ENCODE data around the gene ELAPOR2.

Gene ELAPOR2

GRCh38 chr7:87057210-87057609 is 2.2 kb downstream of the ELAPOR2 start:
- Histone ChIP-seq H3K9me3 (ENCODE audit: insufficient read depth, low read depth, low read length) (no peaks in the 10 kb centered on the region), H3K27me3 (ENCODE audit: insufficient read depth, low read length) (peaks cover 4% of the 10 kb centered on the region), H3K18ac (ENCODE audit: low read length) (no peak overlapping the region), H3K79me2 (ENCODE audit: control insufficient read depth, insufficient read depth, low read length, poor library complexity) (no peaks in the 10 kb centered on the region), H3K4me2 (ENCODE audit: low read length) (no peak overlapping the region), H4K91ac (ENCODE audit: low read depth, low read length) (no peak overlapping the region), H3K27ac (ENCODE audit: low read depth, low read length) (no peak overlapping the region), H3K4ac (ENCODE audit: low read depth, low read length) (no peak overlapping the region), H2BK12ac (ENCODE audit: low read length) (no peak overlapping the region), H2AK5ac (ENCODE audit: low read length) (no peak overlapping the region), H3K79me1 (ENCODE audit: low read length) (no peaks in the 10 kb centered on the region), H3K9ac (ENCODE audit: low read length) (no peak overlapping the region), H2BK120ac (ENCODE audit: insufficient read depth, low read length, poor library complexity) (no peak overlapping the region), H4K12ac (ENCODE audit: low read depth, low read length) (no peak overlapping the region), H3K23ac (ENCODE audit: low read length) (no peak overlapping the region), H4K8ac (ENCODE audit: low read depth, low read length) (no peak overlapping the region), H2BK5ac (ENCODE audit: low read depth, low read length, poor library complexity) (no peak overlapping the region), H3K14ac (ENCODE audit: low read length) (no peak overlapping the region), H3K4me3 (ENCODE audit: low read depth, low read length) (no peak overlapping the region), H2AFZ (ENCODE audit: insufficient read depth, low read length, poor library complexity) (no peak overlapping the region), H3K36me3 (ENCODE audit: control insufficient read depth in 1 of 2, insufficient read depth in 2 of 2, low read length in 2 of 2) (no peaks in the 10 kb centered on the region), H3K4me1 (ENCODE audit: control insufficient read depth in 1 of 2, insufficient read depth in 2 of 2, low read length in 2 of 2) (no peaks in the 10 kb centered on the region)
- no peak for DNase-seq
- no CpG with 5 or more reads among the region's 2 CpGs for WGBS (ENCODE audit: extremely low coverage, insufficient coverage, insufficient read length)

DNA sequence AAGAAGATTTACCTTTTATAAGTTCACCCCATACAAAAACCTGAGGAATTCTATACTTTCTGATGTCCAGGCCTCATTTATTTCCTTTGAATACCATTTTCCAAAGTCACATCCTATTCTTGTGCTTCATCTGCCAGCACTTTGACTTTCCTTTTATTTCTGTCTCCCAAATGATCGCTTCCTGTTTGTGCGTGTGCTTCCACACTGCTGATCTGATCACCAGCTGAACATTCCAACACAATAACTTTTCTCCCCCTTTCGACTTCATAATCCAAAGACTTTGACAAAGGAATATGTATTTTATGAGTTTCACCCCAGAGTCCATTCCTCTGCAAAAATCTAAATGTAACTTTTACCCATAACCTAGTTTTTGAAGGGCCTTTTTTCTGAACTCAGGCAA is 3.1 kb downstream of the ELAPOR2 start:
- no CpG with 5 or more reads among the region's 3 CpGs for WGBS (ENCODE audit: extremely low coverage, insufficient coverage, insufficient read length)
- Histone ChIP-seq H2BK120ac (ENCODE audit: insufficient read depth, low read length, poor library complexity) (no peak overlapping the region), H2BK5ac (ENCODE audit: low read depth, low read length, poor library complexity) (no peak overlapping the region), H2BK12ac (ENCODE audit: low read length) (no peak overlapping the region), H3K4me2 (ENCODE audit: low read length) (no peak overlapping the region), H3K36me3 (ENCODE audit: control insufficient read depth in 1 of 2, insufficient read depth in 2 of 2, low read length in 2 of 2) (no peaks in the 10 kb centered on the region), H3K4ac (ENCODE audit: low read depth, low read length) (no peak overlapping the region), H3K4me3 (ENCODE audit: low read depth, low read length) (no peak overlapping the region), H3K27ac (ENCODE audit: low read depth, low read length) (no peak overlapping the region), H2AFZ (ENCODE audit: insufficient read depth, low read length, poor library complexity) (no peak overlapping the region), H3K4me1 (ENCODE audit: control insufficient read depth in 1 of 2, insufficient read depth in 2 of 2, low read length in 2 of 2) (no peaks in the 10 kb centered on the region), H3K18ac (ENCODE audit: low read length) (no peak overlapping the region), H2AK5ac (ENCODE audit: low read length) (no peak overlapping the region), H3K23ac (ENCODE audit: low read length) (no peak overlapping the region), H4K12ac (ENCODE audit: low read depth, low read length) (no peak overlapping the region), H3K9ac (ENCODE audit: low read length) (no peak overlapping the region), H4K8ac (ENCODE audit: low read depth, low read length) (no peak overlapping the region), H3K79me2 (ENCODE audit: control insufficient read depth, insufficient read depth, low read length, poor library complexity) (no peaks in the 10 kb centered on the region), H3K79me1 (ENCODE audit: low read length) (no peaks in the 10 kb centered on the region), H3K27me3 (ENCODE audit: insufficient read depth, low read length) (peaks cover 4% of the 10 kb centered on the region), H4K91ac (ENCODE audit: low read depth, low read length) (no peak overlapping the region), H3K14ac (ENCODE audit: low read length) (no peak overlapping the region), H3K9me3 (ENCODE audit: insufficient read depth, low read depth, low read length) (no peaks in the 10 kb centered on the region)
- no peak for DNase-seq

DNA sequence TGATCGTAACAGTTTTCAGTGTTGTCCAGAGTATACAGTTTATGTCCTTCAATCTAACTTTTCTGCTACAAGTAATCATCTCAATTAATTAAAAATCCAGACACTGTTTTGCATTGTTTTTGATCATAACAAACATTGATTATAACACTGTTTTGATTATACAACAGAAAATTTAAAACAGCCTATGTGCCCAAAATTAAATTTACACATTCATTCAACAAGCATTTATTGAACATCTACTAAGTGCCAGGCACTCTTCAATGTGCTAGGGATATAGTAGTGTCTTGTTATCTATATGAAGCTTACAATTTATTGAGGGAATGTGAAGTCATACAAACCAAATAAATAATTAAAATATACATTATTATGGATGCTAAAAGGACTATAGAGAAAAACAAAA is 10.6 kb downstream of the ELAPOR2 start:
- H3K9me3 ChIP-seq (ENCODE audit: insufficient read depth, low read depth, low read length) = no peaks in the 10 kb centered on the region
- H3K14ac ChIP-seq (ENCODE audit: low read length) = no peak overlapping the region
- H4K12ac ChIP-seq (ENCODE audit: low read depth, low read length) = no peak overlapping the region
- H3K4me1 ChIP-seq (ENCODE audit: control insufficient read depth in 1 of 2, insufficient read depth in 2 of 2, low read length in 2 of 2) = no peaks in the 10 kb centered on the region
- H4K91ac ChIP-seq (ENCODE audit: low read depth, low read length) = no peak overlapping the region
- H3K79me2 ChIP-seq (ENCODE audit: control insufficient read depth, insufficient read depth, low read length, poor library complexity) = no peaks in the 10 kb centered on the region
- no peak overlapping the region for H2AFZ ChIP-seq (ENCODE audit: insufficient read depth, low read length, poor library complexity)
- H2AK5ac ChIP-seq (ENCODE audit: low read length) = no peak overlapping the region
- no peak overlapping the region for H3K4me2 ChIP-seq (ENCODE audit: low read length)
- H3K79me1 ChIP-seq (ENCODE audit: low read length) = no peaks in the 10 kb centered on the region
- no peak overlapping the region for H3K18ac ChIP-seq (ENCODE audit: low read length)
- H3K27me3 ChIP-seq (ENCODE audit: insufficient read depth, low read length) = no peaks in the 10 kb centered on the region
- no peak overlapping the region for H3K23ac ChIP-seq (ENCODE audit: low read length)
- no peak overlapping the region for H3K4ac ChIP-seq (ENCODE audit: low read depth, low read length)
- H3K9ac ChIP-seq (ENCODE audit: low read length) = no peak overlapping the region
- H2BK12ac ChIP-seq (ENCODE audit: low read length) = no peak overlapping the region
- H3K4me3 ChIP-seq (ENCODE audit: low read depth, low read length) = no peak overlapping the region
- H3K36me3 ChIP-seq (ENCODE audit: control insufficient read depth in 1 of 2, insufficient read depth in 2 of 2, low read length in 2 of 2) = no peaks in the 10 kb centered on the region
- H3K27ac ChIP-seq (ENCODE audit: low read depth, low read length) = no peak overlapping the region
- WGBS (ENCODE audit: extremely low coverage, insufficient coverage, insufficient read length) = no CpG with 5 or more reads among the region's 1 CpG
- H2BK120ac ChIP-seq (ENCODE audit: insufficient read depth, low read length, poor library complexity) = no peak overlapping the region
- DNase-seq = no peak
- H4K8ac ChIP-seq (ENCODE audit: low read depth, low read length) = no peak overlapping the region
- H2BK5ac ChIP-seq (ENCODE audit: low read depth, low read length, poor library complexity) = no peak overlapping the region

DNA sequence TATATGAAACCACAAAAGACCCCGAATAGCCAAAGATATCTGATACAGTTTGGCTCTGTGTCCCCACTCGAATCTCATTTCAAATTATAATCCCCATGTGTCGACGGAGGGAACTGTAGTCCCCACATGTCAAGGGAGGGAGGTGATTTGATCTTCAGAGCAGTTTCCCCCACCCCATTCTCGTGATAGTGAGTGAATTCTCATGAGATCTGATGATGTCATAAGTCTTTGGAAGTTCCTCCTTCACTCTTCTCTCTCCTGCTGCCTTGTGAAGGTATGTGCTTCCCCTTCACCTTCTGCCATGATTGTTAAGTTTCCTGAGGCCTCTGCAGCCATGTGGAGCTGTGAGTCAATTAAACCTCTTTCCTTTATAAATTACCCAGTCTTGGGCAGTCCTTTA is 13.0 kb downstream of the ELAPOR2 start:
- H3K4me2 ChIP-seq (ENCODE audit: low read length) = no peak overlapping the region
- no peak overlapping the region for H3K4me3 ChIP-seq (ENCODE audit: low read depth, low read length)
- H2AK5ac ChIP-seq (ENCODE audit: low read length) = no peak overlapping the region
- H2AFZ ChIP-seq (ENCODE audit: insufficient read depth, low read length, poor library complexity) = no peak overlapping the region
- no peak overlapping the region for H2BK12ac ChIP-seq (ENCODE audit: low read length)
- H3K23ac ChIP-seq (ENCODE audit: low read length) = no peak overlapping the region
- H4K91ac ChIP-seq (ENCODE audit: low read depth, low read length) = no peak overlapping the region
- WGBS (ENCODE audit: extremely low coverage, insufficient coverage, insufficient read length) = no CpG with 5 or more reads among the region's 5 CpGs
- H3K9ac ChIP-seq (ENCODE audit: low read length) = no peak overlapping the region
- no peaks in the 10 kb centered on the region for H3K4me1 ChIP-seq (ENCODE audit: control insufficient read depth in 1 of 2, insufficient read depth in 2 of 2, low read length in 2 of 2)
- H4K12ac ChIP-seq (ENCODE audit: low read depth, low read length) = no peak overlapping the region
- no peak overlapping the region for H4K8ac ChIP-seq (ENCODE audit: low read depth, low read length)
- H2BK5ac ChIP-seq (ENCODE audit: low read depth, low read length, poor library complexity) = no peak overlapping the region
- no peak overlapping the region for H3K4ac ChIP-seq (ENCODE audit: low read depth, low read length)
- no peaks in the 10 kb centered on the region for H3K9me3 ChIP-seq (ENCODE audit: insufficient read depth, low read depth, low read length)
- no peak overlapping the region for H3K18ac ChIP-seq (ENCODE audit: low read length)
- H3K79me2 ChIP-seq (ENCODE audit: control insufficient read depth, insufficient read depth, low read length, poor library complexity) = no peaks in the 10 kb centered on the region
- no peak for DNase-seq
- no peak overlapping the region for H2BK120ac ChIP-seq (ENCODE audit: insufficient read depth, low read length, poor library complexity)
- H3K14ac ChIP-seq (ENCODE audit: low read length) = no peak overlapping the region
- H3K27ac ChIP-seq (ENCODE audit: low read depth, low read length) = no peak overlapping the region
- H3K36me3 ChIP-seq (ENCODE audit: control insufficient read depth in 1 of 2, insufficient read depth in 2 of 2, low read length in 2 of 2) = no peaks in the 10 kb centered on the region
- no peaks in the 10 kb centered on the region for H3K27me3 ChIP-seq (ENCODE audit: insufficient read depth, low read length)
- no peaks in the 10 kb centered on the region for H3K79me1 ChIP-seq (ENCODE audit: low read length)
